Measurements from ENCODE around the gene EVL.
"Not testable (repeated sequence)": the region's sequence is repeated elsewhere in the genome, so short reads cannot be mapped to it uniquely, and the experiment has no call there.

The EVL gene

GRCh38 chr14:100052819-100053218 lies 12.4 kb upstream of the EVL start:
- Mint-ChIP-seq H3K36me3 (ENCODE audit: low read depth) (no peaks in the 10 kb centered on the region), H3K27ac (no peak overlapping the region), H3K9me3 (no peaks in the 10 kb centered on the region), H3K4me1 (ENCODE audit: low read depth) (peaks cover 57% of the 10 kb centered on the region), H3K4me3 (no peak overlapping the region), H3K27me3 (no peaks in the 10 kb centered on the region)

- Mint-ChIP-seq H3K36me3 (ENCODE audit: low read depth) (no peaks in the 10 kb centered on the region), H3K4me1 (ENCODE audit: low read depth) (peaks cover 57% of the 10 kb centered on the region), H3K27me3 (no peaks in the 10 kb centered on the region), H3K4me3 (no peak overlapping the region), H3K9me3 (no peaks in the 10 kb centered on the region), H3K27ac (peak overlapping the region; percentile 77)
Observed at GRCh38 chr14:100054316-100055075, 10.7 kb upstream of the EVL start.

DNA sequence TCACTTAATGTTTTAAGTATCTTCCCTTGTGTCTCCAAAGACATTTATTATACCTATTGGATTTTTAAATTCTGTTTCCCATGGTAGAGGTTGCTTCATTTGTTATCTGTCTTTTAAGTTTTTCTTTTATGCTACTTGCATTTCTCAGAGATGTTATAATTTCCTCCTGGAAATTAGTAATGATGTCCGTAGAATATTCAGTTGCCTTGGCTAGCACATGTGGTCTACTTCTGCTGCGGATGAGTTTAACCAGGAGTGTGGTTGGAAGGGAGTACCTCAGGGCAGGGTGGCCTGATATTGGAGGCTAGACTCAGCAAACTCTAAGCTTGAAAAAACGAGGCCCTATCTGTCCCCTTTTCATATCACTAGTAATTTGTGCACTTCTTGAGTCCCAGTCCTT lies 8.8 kb upstream of the EVL start:
- no peaks in the 10 kb centered on the region for H3K9me3 Mint-ChIP-seq
- H3K27me3 Mint-ChIP-seq, result no peaks in the 10 kb centered on the region
- H3K4me1 Mint-ChIP-seq (ENCODE audit: low read depth), result peaks cover 71% of the 10 kb centered on the region
- no peak overlapping the region for H3K4me3 Mint-ChIP-seq
- H3K27ac Mint-ChIP-seq, result no peak overlapping the region
- H3K36me3 Mint-ChIP-seq (ENCODE audit: low read depth), result peaks cover 3% of the 10 kb centered on the region

DNA sequence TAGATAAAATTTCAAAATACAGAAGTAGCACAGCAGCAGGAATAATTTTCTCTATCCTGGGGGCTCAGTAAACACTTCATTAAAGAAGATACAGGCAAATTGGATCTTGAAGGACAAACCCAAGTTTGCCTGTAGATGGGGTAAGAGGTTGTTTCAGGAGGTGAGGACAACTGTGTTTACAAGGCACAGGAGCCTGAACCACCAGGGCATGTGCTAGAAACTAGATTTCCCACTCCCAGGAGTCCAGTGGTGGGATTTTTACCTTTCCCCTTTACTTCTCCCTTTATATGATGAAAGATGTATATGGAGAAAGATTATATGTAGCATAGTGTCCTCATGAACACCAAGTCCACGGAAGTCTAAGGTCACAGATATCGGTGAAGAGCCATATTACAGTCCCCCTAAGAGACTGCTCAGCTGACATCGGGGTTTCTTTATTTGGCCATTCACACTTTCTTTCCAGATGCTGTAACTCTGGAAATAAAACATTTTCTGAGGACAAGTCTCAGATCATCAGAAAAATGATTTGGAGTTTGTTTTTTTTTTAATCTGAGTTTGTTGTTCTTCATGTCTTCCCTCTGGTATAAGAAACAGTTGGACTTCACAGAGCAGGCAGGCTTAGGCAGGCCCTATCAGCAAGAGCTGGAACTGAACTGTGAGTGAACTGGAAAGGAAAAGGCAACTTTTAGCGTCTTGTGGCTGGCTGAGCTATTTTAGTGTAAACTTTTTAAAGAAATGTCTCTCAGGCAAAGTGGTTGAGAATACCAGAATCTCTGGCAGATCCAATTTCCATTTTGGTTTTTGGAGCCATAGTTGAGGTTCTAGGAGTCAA lies 8.0 kb upstream of the EVL start:
- Mint-ChIP-seq H3K4me1 (ENCODE audit: low read depth) (peaks cover 79% of the 10 kb centered on the region), H3K27ac (peak overlapping the region; percentile 71), H3K27me3 (no peaks in the 10 kb centered on the region), H3K9me3 (no peaks in the 10 kb centered on the region), H3K36me3 (ENCODE audit: low read depth) (peaks cover 3% of the 10 kb centered on the region), H3K4me3 (no peak overlapping the region)

GRCh38 chr14:100058777-100059437 lies 6.3 kb upstream of the EVL start:
- Mint-ChIP-seq H3K36me3 (ENCODE audit: low read depth) (peaks cover 7% of the 10 kb centered on the region), H3K27me3 (no peaks in the 10 kb centered on the region), H3K27ac (peak overlapping the region; percentile 95), H3K9me3 (no peaks in the 10 kb centered on the region), H3K4me3 (peak overlapping the region; percentile 76), H3K4me1 (ENCODE audit: low read depth) (peaks cover 96% of the 10 kb centered on the region)

GRCh38 chr14:100059438-100059781 lies 5.8 kb upstream of the EVL start:
- H3K27ac Mint-ChIP-seq, result peak overlapping the region; percentile 95
- no peaks in the 10 kb centered on the region for H3K9me3 Mint-ChIP-seq
- peak overlapping the region; percentile 76 for H3K4me3 Mint-ChIP-seq
- no peaks in the 10 kb centered on the region for H3K27me3 Mint-ChIP-seq
- H3K36me3 Mint-ChIP-seq (ENCODE audit: low read depth), result peaks cover 7% of the 10 kb centered on the region
- peaks cover 98% of the 10 kb centered on the region for H3K4me1 Mint-ChIP-seq (ENCODE audit: low read depth)

- H3K4me1 Mint-ChIP-seq (ENCODE audit: low read depth), result peaks cover 98% of the 10 kb centered on the region
- H3K9me3 Mint-ChIP-seq, result no peaks in the 10 kb centered on the region
- peaks cover 7% of the 10 kb centered on the region for H3K36me3 Mint-ChIP-seq (ENCODE audit: low read depth)
- peak overlapping the region; percentile 76 for H3K4me3 Mint-ChIP-seq
- peak overlapping the region; percentile 96 for H3K27ac Mint-ChIP-seq
- H3K27me3 Mint-ChIP-seq, result no peaks in the 10 kb centered on the region
Observed at GRCh38 chr14:100060760-100061159, 4.5 kb upstream of the EVL start.

- Mint-ChIP-seq H3K36me3 (ENCODE audit: low read depth) (peaks cover 13% of the 10 kb centered on the region), H3K4me1 (ENCODE audit: low read depth) (peaks cover 100% of the 10 kb centered on the region), H3K27ac (peak overlapping the region; percentile 98), H3K27me3 (no peaks in the 10 kb centered on the region), H3K4me3 (peak overlapping the region; percentile 73), H3K9me3 (no peaks in the 10 kb centered on the region)
Observed at GRCh38 chr14:100062590-100062989, 2.6 kb upstream of the EVL start.

GRCh38 chr14:100063314-100063941 lies 1.8 kb upstream of the EVL start:
- Mint-ChIP-seq H3K4me3 (peak overlapping the region; percentile 73), H3K36me3 (ENCODE audit: low read depth) (peaks cover 22% of the 10 kb centered on the region), H3K9me3 (no peaks in the 10 kb centered on the region), H3K27me3 (no peaks in the 10 kb centered on the region), H3K4me1 (ENCODE audit: low read depth) (peaks cover 100% of the 10 kb centered on the region), H3K27ac (peak overlapping the region; percentile 98)

- peak overlapping the region; percentile 98 for H3K27ac Mint-ChIP-seq
- peaks cover 25% of the 10 kb centered on the region for H3K36me3 Mint-ChIP-seq (ENCODE audit: low read depth)
- peak overlapping the region; percentile 84 for H3K4me3 Mint-ChIP-seq
- not testable (repeated sequence) for H3K27me3 Mint-ChIP-seq, H3K9me3 Mint-ChIP-seq
- H3K4me1 Mint-ChIP-seq (ENCODE audit: low read depth), result peaks cover 100% of the 10 kb centered on the region
Observed at GRCh38 chr14:100064335-100065092, 708 bp upstream of the EVL start.

GRCh38 chr14:100065942-100066574 lies 836 bp downstream of the EVL start:
- Mint-ChIP-seq H3K4me3 (peak overlapping the region; percentile 84), H3K27me3 (no peaks in the 10 kb centered on the region), H3K27ac (peak overlapping the region; percentile 98), H3K4me1 (ENCODE audit: low read depth) (peaks cover 100% of the 10 kb centered on the region), H3K9me3 (no peaks in the 10 kb centered on the region), H3K36me3 (ENCODE audit: low read depth) (peaks cover 31% of the 10 kb centered on the region)

- H3K36me3 Mint-ChIP-seq (ENCODE audit: low read depth), result peaks cover 31% of the 10 kb centered on the region
- H3K4me1 Mint-ChIP-seq (ENCODE audit: low read depth), result peaks cover 100% of the 10 kb centered on the region
- peak overlapping the region; percentile 84 for H3K4me3 Mint-ChIP-seq
- peak overlapping the region; percentile 98 for H3K27ac Mint-ChIP-seq
- H3K9me3 Mint-ChIP-seq, result no peaks in the 10 kb centered on the region
- no peaks in the 10 kb centered on the region for H3K27me3 Mint-ChIP-seq
Observed at GRCh38 chr14:100066962-100067361, 1.7 kb downstream of the EVL start.

- Mint-ChIP-seq H3K4me1 (ENCODE audit: low read depth) (peaks cover 100% of the 10 kb centered on the region), H3K36me3 (ENCODE audit: low read depth) (peaks cover 31% of the 10 kb centered on the region), H3K27me3 (no peaks in the 10 kb centered on the region), H3K4me3 (peak overlapping the region; percentile 84), H3K27ac (peak overlapping the region; percentile 98), H3K9me3 (no peaks in the 10 kb centered on the region)
Observed at GRCh38 chr14:100067481-100067880, 2.3 kb downstream of the EVL start.

All from stimulated activated naive CD8-positive, alpha-beta T cell treated with anti-CD3 and anti-CD28 coated beads, Interleukin-15, Interleukin-2, amounts not matched to agents 100 ng/mL and 50 ng/mL, for 24 hours (primary cell).